HG03565 (cell line): ENCODE results near the gene ARL14EP.

ENCODE experiments used
- ATAC-seq: cut with Tn5 transposase; IDR thresholded peaks from one replicate; pipeline ENCODE4 v1.9.1; 2021; ENCODE audit warnings: mild to moderate bottlenecking, moderate library complexity; ENCODE audit not compliant: unreplicated experiment

The ARL14EP gene

GRCh38 chr11:30326114-30326778 lies 3.3 kb downstream of the ARL14EP start:
- no peak for ATAC-seq

- no peak for ATAC-seq
Measured at GRCh38 chr11:30326906-30327305, 4.0 kb downstream of the ARL14EP start.

- ATAC-seq, result no peak
Measured at GRCh38 chr11:30328681-30329080, 5.8 kb downstream of the ARL14EP start.

DNA sequence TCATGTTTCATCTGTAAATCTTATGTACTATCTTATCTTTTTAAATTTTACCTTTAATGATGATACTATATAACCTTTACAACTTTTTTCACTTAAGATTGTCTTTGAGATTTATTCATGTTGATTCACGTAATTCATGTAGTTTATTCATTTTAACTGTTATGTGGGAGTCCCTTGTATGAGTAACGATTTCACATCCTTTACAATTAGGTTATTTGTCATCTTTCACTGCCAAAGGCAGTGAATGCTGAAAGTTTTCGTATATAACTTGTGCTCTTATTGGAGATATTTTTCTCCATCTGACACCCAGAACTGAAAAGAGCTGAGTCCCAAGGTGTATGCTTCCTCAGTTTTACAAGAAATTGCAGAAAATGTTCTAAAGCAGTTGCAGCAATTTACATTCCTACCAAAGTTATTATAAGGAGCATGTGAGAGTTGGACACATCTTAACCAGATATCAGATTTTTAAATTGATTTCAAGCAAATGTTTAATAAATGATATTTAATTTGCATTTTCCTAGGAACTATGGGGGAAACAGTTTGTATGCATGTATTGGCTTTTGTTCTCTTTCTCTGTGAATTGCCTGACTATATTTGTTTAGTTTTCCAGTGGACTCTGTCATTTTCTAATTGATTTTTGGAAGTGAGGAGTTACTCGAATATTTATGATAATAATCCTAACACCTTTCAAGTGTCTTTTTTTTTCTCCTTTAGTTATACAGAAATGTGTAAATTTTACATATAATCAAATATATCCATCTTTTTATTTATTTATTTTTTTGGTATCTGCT lies 6.4 kb downstream of the ARL14EP start:
- ATAC-seq, result no peak

- peak; percentile 56 for ATAC-seq
Measured at GRCh38 chr11:30333405-30333804, 10.5 kb downstream of the ARL14EP start.

GRCh38 chr11:30342736-30343166 lies 19.8 kb downstream of the ARL14EP start:
- ATAC-seq, result peak; percentile 93

DNA sequence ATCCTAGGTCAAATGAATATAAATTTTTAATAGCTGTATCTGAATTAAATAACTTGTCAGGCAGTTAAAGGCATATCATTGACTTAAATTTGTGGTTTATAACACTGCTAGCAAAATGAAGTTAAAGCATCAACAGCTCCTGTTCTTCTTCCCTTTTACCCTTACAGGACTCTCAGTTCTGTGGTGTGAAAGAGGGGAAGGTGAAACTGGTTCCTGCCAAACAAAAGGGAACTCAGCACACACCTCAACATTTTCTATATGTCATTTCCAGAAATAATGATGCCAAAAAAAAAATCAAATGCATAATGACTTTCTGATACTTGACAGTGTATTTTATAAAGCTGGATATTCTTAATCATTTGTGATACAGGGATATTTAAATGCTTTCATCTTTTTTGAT lies 21.2 kb downstream of the ARL14EP start:
- peak; percentile 15 for ATAC-seq

DNA sequence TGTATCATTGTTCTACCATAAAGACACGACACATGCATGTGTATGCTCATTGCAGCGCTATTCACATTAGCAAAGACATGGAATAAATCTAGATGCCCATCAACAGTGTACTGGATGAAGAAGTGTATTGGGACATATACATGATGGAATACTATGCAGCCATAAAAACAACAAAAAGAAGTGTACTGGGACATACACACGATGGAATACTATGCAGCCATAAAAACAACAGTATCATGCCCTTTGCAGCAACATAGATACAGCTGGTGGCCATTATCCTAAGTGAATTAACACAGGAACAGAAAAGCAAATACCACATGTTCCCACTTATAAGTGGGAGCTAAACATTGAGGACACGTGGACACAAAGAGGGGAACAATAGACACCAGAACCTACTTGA lies 22.7 kb downstream of the ARL14EP start:
- ATAC-seq, result no peak

- no peak for ATAC-seq
Measured at GRCh38 chr11:30346068-30346688, 23.3 kb downstream of the ARL14EP start.

DNA sequence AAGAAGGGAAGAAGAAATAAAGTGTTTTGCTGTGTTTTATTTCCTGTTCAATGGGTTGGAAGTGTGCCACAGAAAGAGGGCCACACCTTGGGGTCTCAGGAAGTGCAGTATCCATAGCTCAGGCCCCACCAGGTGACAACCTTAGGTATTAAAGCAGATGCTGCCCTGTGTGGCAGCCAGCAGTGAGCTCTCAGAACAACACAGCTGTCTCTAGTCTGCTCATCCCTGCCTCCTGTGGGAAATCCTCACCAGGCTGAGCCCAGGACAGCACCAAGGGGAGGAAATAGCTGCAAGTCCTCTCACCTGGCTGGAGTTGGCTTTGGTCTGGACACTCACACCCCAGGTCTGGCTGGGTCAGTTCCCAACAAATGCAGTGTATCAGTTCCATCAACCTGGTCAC lies 25.1 kb downstream of the ARL14EP start:
- ATAC-seq, result no peak

DNA sequence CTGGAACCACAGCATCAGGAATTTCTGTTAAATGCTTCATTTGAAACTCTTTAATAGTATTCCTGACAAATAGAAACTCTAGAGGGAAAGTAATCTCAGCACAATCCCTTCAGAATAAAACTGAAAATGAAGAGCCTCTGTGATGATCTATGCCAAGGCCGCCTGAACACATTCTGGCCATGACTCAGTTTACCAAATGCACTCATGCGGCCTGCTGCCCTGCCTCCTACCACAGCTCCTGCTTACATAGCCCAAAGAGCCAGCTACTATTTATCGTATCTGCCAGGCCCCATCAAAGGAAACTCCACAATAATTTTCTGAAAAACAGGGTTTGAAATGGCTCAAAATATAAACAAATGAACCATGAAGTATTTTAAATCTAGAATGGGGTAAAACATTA lies 27.0 kb downstream of the ARL14EP start:
- ATAC-seq, result no peak

GRCh38 chr11:30350384-30350783 lies 27.5 kb downstream of the ARL14EP start:
- ATAC-seq, result no peak

DNA sequence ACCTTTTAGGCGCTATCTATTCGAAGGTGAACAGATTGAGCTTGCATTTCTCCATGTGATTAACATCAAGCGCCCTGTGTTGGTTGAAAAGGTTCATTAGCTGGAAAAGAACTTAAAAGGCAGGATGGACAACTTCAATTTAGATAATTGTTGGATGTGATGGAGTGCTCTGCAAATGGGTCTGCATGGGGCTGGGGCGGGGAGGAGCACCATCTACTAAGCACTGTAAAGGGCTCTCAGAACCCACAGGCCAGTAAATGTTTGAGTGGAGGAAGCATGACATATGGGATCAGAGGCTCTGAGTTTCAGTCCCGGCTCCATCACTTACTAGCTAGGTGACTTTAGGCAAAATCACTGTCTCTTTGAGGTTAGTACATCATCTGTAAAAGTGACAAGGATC lies 28.2 kb downstream of the ARL14EP start:
- ATAC-seq, result no peak

DNA sequence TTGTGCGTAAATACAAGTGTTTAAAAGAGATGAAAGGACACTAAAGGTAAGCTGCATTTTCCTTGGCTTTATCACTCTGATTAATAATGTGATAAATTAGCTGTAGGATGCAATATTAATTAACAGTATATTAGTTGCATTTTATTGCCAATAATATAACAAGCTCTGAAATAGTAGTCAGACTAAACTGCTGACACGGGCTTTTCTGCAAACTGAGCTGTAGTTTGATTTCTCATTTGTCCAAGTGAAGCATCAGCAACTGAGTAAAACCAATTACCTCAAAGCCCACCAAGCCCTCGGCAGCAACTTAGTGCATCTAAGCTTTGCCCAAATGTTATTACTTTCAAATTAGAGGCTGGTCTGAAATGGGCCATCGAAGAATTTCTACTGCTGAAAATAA lies 33.5 kb downstream of the ARL14EP start:
- ATAC-seq, result no peak

GRCh38 chr11:30357872-30358271 lies 35.0 kb downstream of the ARL14EP start:
- ATAC-seq, result no peak

GRCh38 chr11:30358536-30358935 lies 35.6 kb downstream of the ARL14EP start:
- no peak for ATAC-seq

DNA sequence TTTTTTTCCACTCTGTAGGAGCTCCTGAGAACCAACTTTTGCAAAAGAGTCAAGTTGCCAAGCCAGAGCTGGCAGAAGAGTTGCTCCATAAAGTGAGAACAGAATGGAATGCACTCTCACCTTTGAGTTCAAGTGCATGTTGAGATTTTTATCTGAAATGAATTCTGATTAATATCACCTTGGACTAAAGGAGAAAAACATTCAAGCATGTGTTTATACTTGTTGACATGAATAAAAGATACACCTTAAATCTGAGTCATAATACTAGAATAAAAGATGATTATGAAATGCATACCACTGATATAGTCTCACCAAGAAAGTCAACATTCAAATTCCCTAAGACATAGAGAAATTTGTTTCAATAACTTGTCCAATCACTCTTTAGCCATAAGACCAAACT lies 37.8 kb downstream of the ARL14EP start:
- no peak for ATAC-seq

GRCh38 chr11:30364139-30364836 lies 41.4 kb downstream of the ARL14EP start:
- no peak for ATAC-seq

DNA sequence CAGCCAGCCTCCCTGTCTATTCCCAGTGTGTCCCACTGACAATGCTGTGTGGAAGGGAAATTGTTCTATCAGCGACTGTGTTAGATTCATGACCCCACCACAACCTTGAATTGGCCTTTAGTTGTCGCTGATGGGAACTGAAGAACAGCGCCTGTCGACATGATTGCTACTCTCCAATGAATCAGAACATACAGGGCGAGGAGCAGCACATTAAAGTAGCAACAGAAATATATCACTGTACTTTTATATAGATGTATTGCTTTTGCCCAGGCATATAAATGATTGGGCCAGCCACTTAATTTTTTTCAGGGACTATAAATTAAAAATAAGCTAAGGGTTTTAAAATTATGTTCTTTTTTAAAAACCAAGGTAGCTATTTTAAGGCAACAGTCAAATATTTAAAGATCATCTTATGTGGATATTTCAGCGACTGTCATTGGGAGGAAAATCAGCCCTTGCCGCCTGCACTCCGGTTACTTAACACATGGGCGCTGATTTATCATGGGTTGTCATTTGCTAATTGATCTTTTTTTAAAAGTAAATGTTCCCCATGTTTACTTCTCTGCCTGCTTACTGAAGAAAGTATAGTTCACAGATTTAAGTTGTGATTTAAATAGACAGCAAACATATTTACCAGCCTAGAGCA lies 42.1 kb downstream of the ARL14EP start:
- no peak for ATAC-seq

GRCh38 chr11:30365793-30366517 lies 43.1 kb downstream of the ARL14EP start:
- ATAC-seq, result peak; percentile 54
